ENCODE data around the gene FHOD1.

GRCh38 chr16:67190041-67190440, 57.2 kb downstream of the FHOD1 start, which contains the start of gene EXOC3L1:
- TF ChIP-seq CTCF (IDR thresholded peaks at IDR 0.05) (no peak), EZH2 (IDR thresholded peaks at IDR 0.05; ENCODE audit: borderline replicate concordance, insufficient read depth, low read depth, low read length, poor library complexity, severe bottlenecking) (no peak)

All from B cell (primary cell).